ENCODE measurements around the gene CCNA2.

DNA sequence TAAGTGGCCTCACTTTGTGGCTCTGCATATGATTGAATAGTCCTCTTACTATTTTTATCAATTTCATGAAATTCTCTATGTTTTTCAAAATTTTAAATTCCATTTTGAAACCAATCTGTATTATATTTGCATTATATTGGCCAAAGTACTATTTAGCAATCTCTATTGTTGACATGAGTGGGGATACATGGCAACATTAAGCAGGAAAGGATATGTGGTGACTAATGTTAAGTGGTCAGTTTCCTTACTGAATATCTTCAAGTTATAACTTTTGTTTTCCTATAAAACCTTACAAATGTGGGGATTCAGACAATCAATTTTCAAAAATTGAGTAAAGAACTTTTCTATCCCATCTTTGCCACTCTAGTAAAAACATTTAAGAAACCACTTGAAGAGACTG, 36.4 kb upstream of the CCNA2 start:
- TF ChIP-seq, protein P1, sequence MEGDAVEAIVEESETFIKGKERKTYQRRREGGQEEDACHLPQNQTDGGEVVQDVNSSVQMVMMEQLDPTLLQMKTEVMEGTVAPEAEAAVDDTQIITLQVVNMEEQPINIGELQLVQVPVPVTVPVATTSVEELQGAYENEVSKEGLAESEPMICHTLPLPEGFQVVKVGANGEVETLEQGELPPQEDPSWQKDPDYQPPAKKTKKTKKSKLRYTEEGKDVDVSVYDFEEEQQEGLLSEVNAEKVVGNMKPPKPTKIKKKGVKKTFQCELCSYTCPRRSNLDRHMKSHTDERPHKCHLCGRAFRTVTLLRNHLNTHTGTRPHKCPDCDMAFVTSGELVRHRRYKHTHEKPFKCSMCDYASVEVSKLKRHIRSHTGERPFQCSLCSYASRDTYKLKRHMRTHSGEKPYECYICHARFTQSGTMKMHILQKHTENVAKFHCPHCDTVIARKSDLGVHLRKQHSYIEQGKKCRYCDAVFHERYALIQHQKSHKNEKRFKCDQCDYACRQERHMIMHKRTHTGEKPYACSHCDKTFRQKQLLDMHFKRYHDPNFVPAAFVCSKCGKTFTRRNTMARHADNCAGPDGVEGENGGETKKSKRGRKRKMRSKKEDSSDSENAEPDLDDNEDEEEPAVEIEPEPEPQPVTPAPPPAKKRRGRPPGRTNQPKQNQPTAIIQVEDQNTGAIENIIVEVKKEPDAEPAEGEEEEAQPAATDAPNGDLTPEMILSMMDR (IDR thresholded peaks at IDR 0.05; ENCODE audit: insufficient read depth, low read length, poor library complexity, severe bottlenecking), result no peak
- TF ChIP-seq EZH2phosphoT487 (conservative IDR thresholded peaks at IDR 0.05; ENCODE audit: low read length), result no peak
